Measurements from ENCODE around the gene MAD1L1. TPM values are rescaled to one million over a fixed set of nuclear protein-coding genes. Genes with fewer than 3 reads are reported as not detected.

MAD1L1 gene
- total and polyA plus RNA-seq, 2 of the 13 experiments (the other 11 are each of a cell fraction or from before 2014, with no cell fraction given) = 17.4 to 64.7 TPM

DNA sequence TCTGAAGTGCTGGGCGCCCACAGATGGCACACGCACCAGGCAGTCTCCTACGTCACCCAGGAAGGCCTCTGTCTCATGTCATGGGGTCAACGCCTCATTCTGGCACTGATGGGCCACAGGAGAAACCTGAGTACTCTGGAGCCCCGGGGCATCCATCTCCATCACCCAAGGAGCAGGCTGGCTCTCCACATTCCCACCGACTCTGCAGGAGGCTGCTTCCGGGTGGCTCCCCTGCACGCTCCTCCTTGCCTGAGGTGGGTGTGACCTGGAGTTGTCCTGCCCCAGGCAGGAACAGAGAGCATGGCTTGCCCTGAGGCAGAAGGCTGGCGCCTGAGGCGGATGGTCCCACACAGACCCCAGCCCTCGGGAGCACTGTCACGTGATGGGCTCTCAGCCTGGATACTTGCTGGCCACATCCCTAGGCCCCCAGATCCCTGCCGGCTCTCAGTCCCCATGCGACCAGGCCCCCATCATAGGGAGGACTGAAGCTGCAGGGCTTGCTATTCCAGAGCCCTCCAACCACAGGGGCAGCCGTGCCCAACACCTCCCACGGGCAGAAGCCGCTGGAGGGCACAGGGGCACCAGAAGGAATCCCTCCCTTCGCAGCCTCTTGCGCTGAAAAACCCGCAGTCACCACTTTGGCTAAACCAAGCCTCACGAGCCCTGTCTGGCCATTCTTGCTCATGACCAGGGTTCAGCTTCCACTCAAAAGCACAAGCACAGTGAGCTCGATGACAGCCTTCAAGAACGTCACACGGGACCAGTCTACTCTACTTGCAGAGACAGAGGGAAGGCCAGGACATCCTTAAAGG lies 80.7 kb downstream of the MAD1L1 start:
- no peak for TF ChIP-seq ZC3H13 (CRISPR knock-in tag; IDR thresholded peaks at IDR 0.05)
- TF ChIP-seq, protein P1, sequence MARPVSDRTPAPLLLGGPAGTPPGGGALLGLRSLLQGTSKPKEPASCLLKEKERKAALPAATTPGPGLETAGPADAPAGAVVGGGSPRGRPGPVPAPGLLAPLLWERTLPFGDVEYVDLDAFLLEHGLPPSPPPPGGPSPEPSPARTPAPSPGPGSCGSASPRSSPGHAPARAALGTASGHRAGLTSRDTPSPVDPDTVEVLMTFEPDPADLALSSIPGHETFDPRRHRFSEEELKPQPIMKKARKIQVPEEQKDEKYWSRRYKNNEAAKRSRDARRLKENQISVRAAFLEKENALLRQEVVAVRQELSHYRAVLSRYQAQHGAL (CRISPR knock-in tag; IDR thresholded peaks at IDR 0.05; ENCODE audit: not compliant biosample characterization) = no peak
- no peak for TF ChIP-seq ZBTB26 (CRISPR knock-in tag; IDR thresholded peaks at IDR 0.05; ENCODE audit: borderline replicate concordance)
- TF ChIP-seq SIX4 (CRISPR knock-in tag; IDR thresholded peaks at IDR 0.05) = no peak
- TF ChIP-seq WIZ (CRISPR knock-in tag; IDR thresholded peaks at IDR 0.05) = no peak
- TF ChIP-seq NPAS2 (CRISPR knock-in tag; IDR thresholded peaks at IDR 0.05; ENCODE audit: borderline replicate concordance) = no peak
- H3K4me2 ChIP-seq (ENCODE audit: low read depth, low read length) = no peak overlapping the region
- no peak overlapping the region for H3K27ac ChIP-seq (ENCODE audit: extremely low read length, insufficient read depth, low read length)
- H3K79me2 ChIP-seq (ENCODE audit: insufficient read depth, low read length) = peaks cover 2% of the 10 kb centered on the region
- POLR2A ChIA-PET = no interaction called here
- no peaks in the 10 kb centered on the region for H3K27me3 ChIP-seq (ENCODE audit: control insufficient read depth in 1 of 2, insufficient read depth in 2 of 2, low read length in 2 of 2)
- no peaks in the 10 kb centered on the region for H4K20me1 ChIP-seq (ENCODE audit: insufficient read depth, low read length)
- FAIRE-seq (no peak), DNase-seq (ENCODE audit: low spot score) (no peak), ATAC-seq (no peak)
- WGBS (ENCODE audit: low lambda C conversion rate) = 94% methylated on average over 17 of the region's 24 CpGs
- intact Hi-C loops (cut with micrococcal nuclease; ENCODE audit: unreplicated experiment) (loop anchor here (10.0 kb wide), 1 partner anchor 47 kb away; no protein-coding TSS in a partner anchor), in situ Hi-C loops (cut with HindIII; ENCODE audit: extremely low pct_ligation_motif_present, low pct_unique_long_range_greater_than_20kb) (no loop called here)
- no peak overlapping the region for H3K9ac ChIP-seq (ENCODE audit: insufficient read depth, low read depth, low read length)
- H2AFZ ChIP-seq (ENCODE audit: low read length) = no peak overlapping the region
- CTCF ChIA-PET (ENCODE audit: low intra/inter-chr PET ratio, low total read pairs) = no interaction called here
- H3K36me3 ChIP-seq (replicated peaks in 1 of 2; ENCODE audit: control insufficient read depth in 1 of 2, insufficient read depth in 2 of 2, low read length in 2 of 2) = peaks cover 6 to 41% of the 10 kb centered on the region in 2 experiments; a peak in 4 of 5 replicates
- BruUV-seq (replicated peaks) = no TSS peak
- peaks cover 41% of the 10 kb centered on the region for H3K4me1 ChIP-seq (ENCODE audit: insufficient read depth, low read length)
- no peak overlapping the region for H3K4me3 ChIP-seq (replicated peaks in 1 of 3; ENCODE audit: insufficient read depth in 1 of 3, low read depth in 2 of 3, low read length in 3 of 3)
- no peaks in the 10 kb centered on the region for H3K9me3 ChIP-seq (ENCODE audit: low read length)

All from HepG2 (cell line).